DND-41 (cell line): ENCODE data around the gene BICDL1.

Source experiments
- ATAC-seq: fragments of 200-7000 bp; cut with Tn5 transposase; 3 replicates; pipeline ENCODE4 v1.9.1; 2021; ENCODE audit warnings: low read depth; ENCODE audit not compliant: insufficient read depth
- DNase-seq: peaks from one replicate; pipeline ENCODE4 v3.0.0-alpha.2; 2020
- H2AFZ ChIP-seq: 2 replicates; pipeline ENCODE4 v1.6.0; 2012; ENCODE audit warnings: low read depth, low read length
- H3K27ac ChIP-seq: 2 replicates; pipeline ENCODE4 v1.5.1; 2012; ENCODE audit warnings: low read length, inconsistent platforms
- H3K27me3 ChIP-seq: fragments of 200-600 bp; sonication (generic); 2 replicates; pipeline ENCODE4 v1.6.0; 2012; ENCODE audit warnings: low read length, mild to moderate bottlenecking, inconsistent platforms; ENCODE audit not compliant: insufficient read depth, poor library complexity
- H3K36me3 ChIP-seq: 2 replicates; pipeline ENCODE4 v1.5.1; 2012; ENCODE audit warnings: low read length, inconsistent platforms; ENCODE audit not compliant: insufficient read depth
- H3K4me1 ChIP-seq: 2 replicates; pipeline ENCODE4 v1.5.1; 2012; ENCODE audit warnings: mild to moderate bottlenecking, low read length; ENCODE audit not compliant: insufficient read depth
- H3K4me2 ChIP-seq: 2 replicates; pipeline ENCODE4 v1.6.0; 2012; ENCODE audit warnings: mild to moderate bottlenecking, moderate library complexity, low read length, inconsistent platforms; ENCODE audit not compliant: insufficient read depth
- H3K4me3 ChIP-seq, 2 experiments: fragments of 200-600 bp in 1 of 2; shearing (Covaris generic) in 1 of 2; 2 replicates each; pipeline ENCODE4 v1.5.1; 2012 to 2016; ENCODE audit warnings: inconsistent platforms in 2 of 2, low read length in 2 of 2, mild to moderate bottlenecking in 2 of 2, low read depth in 1 of 2, moderate library complexity in 1 of 2
- H3K79me2 ChIP-seq: 2 replicates; pipeline ENCODE4 v1.6.0; 2012; ENCODE audit warnings: low read length, inconsistent platforms; ENCODE audit not compliant: insufficient read depth
- H3K9ac ChIP-seq: 2 replicates; pipeline ENCODE4 v1.6.0; 2012; ENCODE audit warnings: low read depth, mild to moderate bottlenecking, inconsistent platforms, low read length, moderate library complexity
- H3K9me3 ChIP-seq: 2 replicates; pipeline ENCODE4 v1.5.1; 2012; ENCODE audit warnings: low read length, moderate library complexity, mild to moderate bottlenecking, inconsistent platforms; ENCODE audit not compliant: insufficient read depth, severe bottlenecking
- H4K20me1 ChIP-seq: 2 replicates; pipeline ENCODE4 v1.6.0; 2012; ENCODE audit warnings: low read length; ENCODE audit not compliant: insufficient read depth
- EZH2 ChIP-seq: IDR thresholded peaks from 3 replicates; pipeline ENCODE4 v1.6.1; 2012; ENCODE audit warnings: borderline replicate concordance, low read depth, mild to moderate bottlenecking, moderate library complexity, low read length, inconsistent platforms; ENCODE audit not compliant: severe bottlenecking
- TF ChIP-seq, protein P1 (sequence below): IDR thresholded peaks from 2 replicates; pipeline ENCODE4 v1.5.1; 2012; ENCODE audit warnings: borderline replicate concordance, low read length, moderate library complexity, mild to moderate bottlenecking; ENCODE audit not compliant: poor library complexity, severe bottlenecking; ENCODE audit errors: extremely low read depth

Gene BICDL1

DNA sequence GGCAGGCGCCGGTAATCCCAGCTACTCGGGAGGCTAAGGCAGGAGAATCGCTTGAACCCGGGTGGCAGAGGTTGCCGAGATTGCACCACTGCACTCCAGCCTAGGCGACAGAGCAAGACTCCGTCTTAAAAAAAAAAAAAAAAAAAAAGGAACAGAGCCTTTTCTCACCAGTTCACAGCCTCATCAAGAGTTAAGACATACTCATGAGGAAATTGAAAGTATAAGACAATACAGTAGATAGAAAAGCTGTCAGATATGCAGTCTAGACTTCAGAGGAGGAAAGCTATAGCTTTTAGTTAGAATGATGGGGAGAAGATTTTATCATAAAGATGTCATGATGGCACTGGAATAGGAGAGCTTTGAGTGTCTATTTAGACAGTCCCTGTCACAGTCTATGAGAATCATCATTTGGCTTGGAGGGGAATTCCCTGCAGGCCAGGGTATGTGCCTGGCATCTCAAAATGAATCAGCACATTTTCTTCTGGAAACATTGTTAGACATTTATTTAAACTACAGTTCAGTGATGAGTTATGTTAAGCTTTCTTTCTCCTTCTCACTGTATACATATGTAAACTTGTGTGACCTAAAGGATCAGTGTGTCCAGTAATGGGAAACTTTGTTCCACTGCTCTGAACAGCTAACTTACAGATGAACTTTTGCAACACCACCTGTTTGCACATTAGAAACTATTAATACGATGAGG, 130.4 kb downstream of the BICDL1 start:
- no peak for ATAC-seq
- no peak overlapping the region for H3K9ac ChIP-seq
- H3K4me1 ChIP-seq = peaks cover 37% of the 10 kb centered on the region
- no peak for TF ChIP-seq EZH2
- TF ChIP-seq, protein P1, sequence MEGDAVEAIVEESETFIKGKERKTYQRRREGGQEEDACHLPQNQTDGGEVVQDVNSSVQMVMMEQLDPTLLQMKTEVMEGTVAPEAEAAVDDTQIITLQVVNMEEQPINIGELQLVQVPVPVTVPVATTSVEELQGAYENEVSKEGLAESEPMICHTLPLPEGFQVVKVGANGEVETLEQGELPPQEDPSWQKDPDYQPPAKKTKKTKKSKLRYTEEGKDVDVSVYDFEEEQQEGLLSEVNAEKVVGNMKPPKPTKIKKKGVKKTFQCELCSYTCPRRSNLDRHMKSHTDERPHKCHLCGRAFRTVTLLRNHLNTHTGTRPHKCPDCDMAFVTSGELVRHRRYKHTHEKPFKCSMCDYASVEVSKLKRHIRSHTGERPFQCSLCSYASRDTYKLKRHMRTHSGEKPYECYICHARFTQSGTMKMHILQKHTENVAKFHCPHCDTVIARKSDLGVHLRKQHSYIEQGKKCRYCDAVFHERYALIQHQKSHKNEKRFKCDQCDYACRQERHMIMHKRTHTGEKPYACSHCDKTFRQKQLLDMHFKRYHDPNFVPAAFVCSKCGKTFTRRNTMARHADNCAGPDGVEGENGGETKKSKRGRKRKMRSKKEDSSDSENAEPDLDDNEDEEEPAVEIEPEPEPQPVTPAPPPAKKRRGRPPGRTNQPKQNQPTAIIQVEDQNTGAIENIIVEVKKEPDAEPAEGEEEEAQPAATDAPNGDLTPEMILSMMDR = no peak
- peaks cover 39% of the 10 kb centered on the region for H3K79me2 ChIP-seq
- no peak overlapping the region for H3K27ac ChIP-seq
- H3K4me3 ChIP-seq = no peak overlapping the region
- H4K20me1 ChIP-seq = peaks cover 28% of the 10 kb centered on the region
- no peaks in the 10 kb centered on the region for H3K9me3 ChIP-seq
- H3K36me3 ChIP-seq = peaks cover 14% of the 10 kb centered on the region
- no peaks in the 10 kb centered on the region for H3K27me3 ChIP-seq
- no peak overlapping the region for H3K4me2 ChIP-seq
- no peak overlapping the region for H2AFZ ChIP-seq
- no peak for DNase-seq

DNA sequence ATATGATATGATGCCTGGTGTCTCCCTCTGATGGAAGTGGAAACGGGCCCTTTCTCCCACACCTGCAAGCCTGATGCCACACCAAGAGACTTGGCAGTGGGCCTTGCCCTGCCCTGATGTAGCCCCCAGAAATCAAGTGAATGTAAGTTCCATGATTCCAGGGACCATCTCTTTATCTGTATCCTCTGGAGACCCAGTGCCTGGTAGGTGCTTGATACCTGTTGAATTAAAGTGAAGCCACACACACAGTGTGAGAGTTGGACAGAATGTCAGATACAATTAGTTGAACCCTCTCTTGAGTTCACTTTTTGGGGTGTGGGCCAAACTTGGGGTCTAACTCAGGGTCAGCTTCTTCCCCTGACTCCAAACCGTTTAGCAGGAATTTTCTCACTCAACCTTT, 132.3 kb downstream of the BICDL1 start:
- no peak overlapping the region for H3K27ac ChIP-seq
- no peak overlapping the region for H3K4me2 ChIP-seq
- H3K79me2 ChIP-seq = peaks cover 20% of the 10 kb centered on the region
- no peaks in the 10 kb centered on the region for H3K9me3 ChIP-seq
- H3K4me3 ChIP-seq = no peak overlapping the region
- no peak for ATAC-seq
- H3K27me3 ChIP-seq = no peaks in the 10 kb centered on the region
- peaks cover 11% of the 10 kb centered on the region; the same call in 1 of the 2 replicates for H4K20me1 ChIP-seq
- no peak for TF ChIP-seq EZH2
- TF ChIP-seq, protein P1 = no peak
- peaks cover 8% of the 10 kb centered on the region for H3K36me3 ChIP-seq
- no peak overlapping the region for H2AFZ ChIP-seq
- H3K4me1 ChIP-seq = peaks cover 19% of the 10 kb centered on the region
- no peak for DNase-seq
- H3K9ac ChIP-seq = no peak overlapping the region

DNA sequence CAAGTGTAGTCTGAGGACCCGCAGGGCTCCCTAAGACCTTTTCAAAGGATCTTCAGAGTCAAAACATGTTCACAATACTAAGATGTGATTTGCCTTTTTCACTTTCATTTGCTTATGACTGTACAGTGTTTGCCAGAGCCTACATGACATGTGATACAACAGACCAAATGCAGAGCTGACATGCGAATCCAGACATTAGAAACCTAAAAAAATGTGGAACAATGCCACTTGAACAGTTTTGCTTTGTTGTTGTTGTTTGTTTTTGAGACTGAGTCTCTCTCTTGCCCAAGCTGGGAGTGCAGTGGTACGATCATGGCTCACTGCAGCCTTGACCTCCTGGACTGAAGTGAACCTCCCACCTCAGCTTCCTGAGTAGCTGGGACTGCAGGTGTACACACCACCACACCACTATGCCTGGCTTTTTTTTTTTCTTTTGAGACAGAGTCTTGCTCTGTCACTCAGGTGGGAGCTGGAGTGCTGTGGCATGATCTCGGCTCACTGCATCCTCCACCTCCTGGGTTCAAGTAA, 132.8 kb downstream of the BICDL1 start:
- Histone ChIP-seq H3K36me3 (peaks cover 13% of the 10 kb centered on the region), H3K27ac (no peak overlapping the region), H3K4me1 (peaks cover 19% of the 10 kb centered on the region), H3K79me2 (peaks cover 20% of the 10 kb centered on the region), H3K4me2 (no peak overlapping the region), H3K9ac (no peak overlapping the region), H3K27me3 (no peaks in the 10 kb centered on the region), H3K4me3 (no peak overlapping the region), H4K20me1 (peaks cover 11% of the 10 kb centered on the region; the same call in 1 of the 2 replicates), H2AFZ (no peak overlapping the region), H3K9me3 (no peaks in the 10 kb centered on the region)
- DNase-seq = no peak
- ATAC-seq = no peak
- no peak for TF ChIP-seq EZH2
- TF ChIP-seq, protein P1 = no peak
